Tibial nerve (tissue), 4 donors: ENCODE data around the gene TTC31. TPM values are rescaled to one million over a fixed set of nuclear protein-coding genes. Genes with fewer than 3 reads are reported as not detected.

Experiments
- DNase-seq, 2 donors: peaks; one replicate each; pipeline ENCODE4 v3.0.0-alpha.2; 2019; ENCODE audit warnings: low spot score in 2 of 2
- H3K27ac ChIP-seq, 4 donors: fragments of 200-600 bp; sonication (generic) in 3 of 4; one replicate each; pipeline ENCODE4 v1.5.1; 2017 to 2019; ENCODE audit warnings: mild to moderate bottlenecking in 1 of 4
- H3K27me3 ChIP-seq, 2 donors: fragments of 200-600 bp; sonication (generic) in 1 of 2; one replicate each; pipeline versions ENCODE4 v1.5.1 to v1.6.0; 2017 to 2019
- H3K36me3 ChIP-seq, 3 donors: fragments of 200-600 bp; sonication (generic); one replicate each; pipeline ENCODE4 v1.5.1; 2018 to 2019
- H3K4me1 ChIP-seq, 4 donors: fragments of 200-600 bp; sonication (generic) in 3 of 4; one replicate each; pipeline ENCODE4 v1.5.1; 2017 to 2019
- H3K4me3 ChIP-seq, 4 donors: fragments of 200-600 bp; sonication (generic) in 3 of 4; one replicate each; pipeline ENCODE4 v1.5.1; 2017 to 2019; ENCODE audit warnings: mild to moderate bottlenecking in 1 of 4, moderate library complexity in 1 of 4
- H3K9me3 ChIP-seq, 4 donors: fragments of 200-600 bp; sonication (generic) in 3 of 4; one replicate each; pipeline ENCODE4 v1.5.1; 2017 to 2019
- EP300 ChIP-seq, 2 donors: sonication (generic); formaldehyde crosslinking; IDR thresholded peaks; one replicate each; pipeline ENCODE4 v1.6.1; 2017; ENCODE audit warnings: antibody characterized with exemption in 2 of 2, mild to moderate bottlenecking in 1 of 2
- POLR2A ChIP-seq, 2 donors: fragments of 450-650 bp; IDR thresholded peaks; one replicate each; pipeline ENCODE4 v1.6.1; 2017; ENCODE audit warnings: antibody characterized with exemption in 2 of 2, mild to moderate bottlenecking in 2 of 2, moderate library complexity in 2 of 2
- WGBS, 2 donors: methylation state at CpG; one replicate each; pipeline ENCODE4 v1.1.5; 2018; 5-methylcytosine and 5-hydroxymethylcytosine counted together
- total RNA-seq, 4 donors: library from RNA; depleted of rRNA; stranded (reverse); fragments of >200 nt; gene quantifications; one replicate each; pipeline ENCODE4 v1.1.0, GENCODE V29; 2016
- TF ChIP-seq, protein P1 (sequence below), 5 experiments: fragments of 200-600 bp in 3 of 5; fragments of 450-650 bp in 2 of 5; sonication (generic) in 3 of 5; IDR thresholded peaks; one replicate each; pipeline ENCODE4 v1.5.1; 2016 to 2019; ENCODE audit warnings: antibody characterized with exemption in 5 of 5, mild to moderate bottlenecking in 3 of 5, moderate library complexity in 2 of 5

Gene TTC31
- total RNA-seq, 4 donors from 2014 or later = 14.6 to 43.3 (median 36.4) TPM

DNA sequence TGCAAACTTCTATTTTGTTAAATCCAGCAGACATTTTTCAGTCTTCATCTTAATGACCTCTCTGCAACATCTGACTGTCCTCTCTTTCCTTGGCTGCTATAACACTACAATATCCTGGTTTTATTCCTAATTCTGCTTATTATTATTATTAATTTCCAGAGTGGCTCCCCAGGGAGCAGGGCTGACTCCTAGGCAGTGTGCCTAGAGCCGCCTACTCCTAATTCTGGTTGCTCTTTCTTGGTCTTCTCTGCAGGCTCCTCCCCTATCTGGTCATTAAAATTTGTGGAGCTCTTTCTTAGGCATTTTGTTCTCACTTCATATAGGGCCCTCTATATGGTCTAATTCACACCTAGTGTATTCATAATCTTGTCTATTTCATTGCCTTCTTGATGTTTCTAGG is 60.1 kb downstream of the TTC31 start:
- 64 to 78% methylated on average over 1 of the region's 1 CpG for WGBS, 2 donors
- H3K27ac ChIP-seq = no peak overlapping the region
- TF ChIP-seq EP300 (IDR thresholded peaks at IDR 0.05) = no peak
- no peak for TF ChIP-seq POLR2A (IDR thresholded peaks at IDR 0.05)
- TF ChIP-seq, protein P1, sequence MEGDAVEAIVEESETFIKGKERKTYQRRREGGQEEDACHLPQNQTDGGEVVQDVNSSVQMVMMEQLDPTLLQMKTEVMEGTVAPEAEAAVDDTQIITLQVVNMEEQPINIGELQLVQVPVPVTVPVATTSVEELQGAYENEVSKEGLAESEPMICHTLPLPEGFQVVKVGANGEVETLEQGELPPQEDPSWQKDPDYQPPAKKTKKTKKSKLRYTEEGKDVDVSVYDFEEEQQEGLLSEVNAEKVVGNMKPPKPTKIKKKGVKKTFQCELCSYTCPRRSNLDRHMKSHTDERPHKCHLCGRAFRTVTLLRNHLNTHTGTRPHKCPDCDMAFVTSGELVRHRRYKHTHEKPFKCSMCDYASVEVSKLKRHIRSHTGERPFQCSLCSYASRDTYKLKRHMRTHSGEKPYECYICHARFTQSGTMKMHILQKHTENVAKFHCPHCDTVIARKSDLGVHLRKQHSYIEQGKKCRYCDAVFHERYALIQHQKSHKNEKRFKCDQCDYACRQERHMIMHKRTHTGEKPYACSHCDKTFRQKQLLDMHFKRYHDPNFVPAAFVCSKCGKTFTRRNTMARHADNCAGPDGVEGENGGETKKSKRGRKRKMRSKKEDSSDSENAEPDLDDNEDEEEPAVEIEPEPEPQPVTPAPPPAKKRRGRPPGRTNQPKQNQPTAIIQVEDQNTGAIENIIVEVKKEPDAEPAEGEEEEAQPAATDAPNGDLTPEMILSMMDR (IDR thresholded peaks at IDR 0.05) = no peak
- no peaks in the 10 kb centered on the region for H3K27me3 ChIP-seq
- H3K4me1 ChIP-seq = no peaks in the 10 kb centered on the region
- peaks cover 0 to 6% (median 0%) of the 10 kb centered on the region in 3 donors for H3K36me3 ChIP-seq
- no peak overlapping the region for H3K4me3 ChIP-seq
- H3K9me3 ChIP-seq = no peaks in the 10 kb centered on the region
- no peak for DNase-seq

Other genes with a start within 250 kb of the TTC31 start
- gene SLC4A5, start 139.7 kb upstream of the TTC31 start, total RNA-seq = 10 to 100 TPM in 1 of 4 donors, 1 to 10 TPM in 3; 4.2 to 22.9 (median 9.5) TPM
- 100 to 1,000 TPM; 122 to 157 (median 140) TPM for gene DCTN1, start 102.8 kb upstream of the TTC31 start, total RNA-seq
- 10 to 100 TPM in 1 of 4 donors, 1 to 10 TPM in 3; 4.5 to 14.4 (median 5.3) TPM for gene C2orf81, start 61.5 kb upstream of the TTC31 start, total RNA-seq
- gene WDR54, start 61.4 kb upstream of the TTC31 start, total RNA-seq = 10 to 100 TPM in 3 of 4 donors, 1 to 10 TPM in 1; 9.6 to 25.2 (median 18.5) TPM
- 10 to 100 TPM; 83.4 to 93.1 (median 87.1) TPM for gene RTKN, start 41.1 kb upstream of the TTC31 start, total RNA-seq
- gene INO80B, start 28.0 kb upstream of the TTC31 start, total RNA-seq = 10 to 100 TPM; 15.1 to 40.6 (median 27.5) TPM
- gene WBP1, start 24.6 kb upstream of the TTC31 start, total RNA-seq = 10 to 100 TPM; 35.7 to 84.6 (median 69.0) TPM
- 10 to 100 TPM; 30.2 to 52.5 (median 39.7) TPM for gene MOGS, start 17.7 kb upstream of the TTC31 start, total RNA-seq
- gene MRPL53, start 10.4 kb upstream of the TTC31 start, total RNA-seq = 10 to 100 TPM; 15.9 to 86.1 (median 34.4) TPM
- gene CCDC142, start 83 bp upstream of the TTC31 start, total RNA-seq = 10 to 100 TPM; 34.7 to 53.1 (median 39.4) TPM
- gene LBX2, start 16.5 kb downstream of the TTC31 start, total RNA-seq = 1 to 10 TPM in 2 of 4 donors, under 1 TPM in 2; 0.20 to 4.4 (median 1.6) TPM
- gene PCGF1, start 24.6 kb downstream of the TTC31 start, total RNA-seq = 10 to 100 TPM in 3 of 4 donors, 1 to 10 TPM in 1; 9.6 to 32.0 (median 19.1) TPM
- gene TLX2, start 31.4 kb downstream of the TTC31 start, total RNA-seq = not detected
- gene DQX1, start 43.1 kb downstream of the TTC31 start, total RNA-seq = 1 to 10 TPM in 1 of 4 donors, not detected in 3; 6.9 TPM
- 100 to 1,000 TPM; 111 to 207 (median 135) TPM for gene AUP1, start 46.6 kb downstream of the TTC31 start, total RNA-seq
- gene HTRA2, start 46.9 kb downstream of the TTC31 start, total RNA-seq = 10 to 100 TPM; 37.8 to 45.3 (median 42.5) TPM
- 10 to 100 TPM in 3 of 4 donors, 1 to 10 TPM in 1; 5.0 to 16.2 (median 13.5) TPM for gene LOXL3, start 70.9 kb downstream of the TTC31 start, total RNA-seq
- gene DOK1, start 71.6 kb downstream of the TTC31 start, total RNA-seq = 10 to 100 TPM; 22.2 to 34.2 (median 24.2) TPM
- gene M1AP, start 165.2 kb downstream of the TTC31 start, total RNA-seq = under 1 TPM in 1 of 4 donors, not detected in 3; 0.21 TPM
- gene SEMA4F, start 171.2 kb downstream of the TTC31 start, total RNA-seq = 10 to 100 TPM in 3 of 4 donors, 1 to 10 TPM in 1; 6.7 to 22.3 (median 11.2) TPM